ENCODE measurements around the gene TOX4. TPM values are rescaled to one million over a fixed set of nuclear protein-coding genes. Genes with fewer than 3 reads are reported as not detected.
"Not testable (repeated sequence)": the region's sequence is repeated elsewhere in the genome, so short reads cannot be mapped to it uniquely, and the experiment has no call there.

The TOX4 gene
- total RNA-seq, 1 donor from 2014 or later: 67.4 TPM

DNA sequence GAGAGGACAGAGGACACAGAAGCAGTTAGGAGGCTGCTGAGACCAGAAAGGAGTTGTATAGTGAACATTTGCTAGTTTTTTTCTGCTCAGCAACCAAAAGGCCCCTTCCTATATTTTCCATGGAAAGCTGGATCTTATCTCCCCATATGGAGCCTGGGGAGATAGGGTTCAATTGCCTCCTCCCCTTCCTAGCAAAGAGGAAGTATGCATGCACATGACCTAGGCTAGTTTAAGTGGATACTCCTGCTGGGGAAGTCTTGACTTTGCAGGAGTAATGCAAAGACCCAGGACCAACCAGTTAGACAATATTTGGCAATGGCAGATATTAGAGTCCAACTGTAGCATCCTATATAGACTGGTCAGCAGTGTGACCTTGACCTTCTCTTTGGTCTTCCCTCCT lies 36.1 kb upstream of the TOX4 start:
- H3K27me3 ChIP-seq (ENCODE audit: control insufficient read depth, insufficient read depth, low read length): no peaks in the 10 kb centered on the region
- no peak for DNase-seq (ENCODE audit: low read depth)
- H3K4me3 ChIP-seq (ENCODE audit: low read depth, low read length): no peak overlapping the region
- TF ChIP-seq CTCF (IDR thresholded peaks at IDR 0.05; ENCODE audit: insufficient read depth, low read length, poor library complexity, severe bottlenecking): no peak
- no peaks in the 10 kb centered on the region for H3K36me3 ChIP-seq (ENCODE audit: control insufficient read depth, insufficient read depth, low read length)

DNA sequence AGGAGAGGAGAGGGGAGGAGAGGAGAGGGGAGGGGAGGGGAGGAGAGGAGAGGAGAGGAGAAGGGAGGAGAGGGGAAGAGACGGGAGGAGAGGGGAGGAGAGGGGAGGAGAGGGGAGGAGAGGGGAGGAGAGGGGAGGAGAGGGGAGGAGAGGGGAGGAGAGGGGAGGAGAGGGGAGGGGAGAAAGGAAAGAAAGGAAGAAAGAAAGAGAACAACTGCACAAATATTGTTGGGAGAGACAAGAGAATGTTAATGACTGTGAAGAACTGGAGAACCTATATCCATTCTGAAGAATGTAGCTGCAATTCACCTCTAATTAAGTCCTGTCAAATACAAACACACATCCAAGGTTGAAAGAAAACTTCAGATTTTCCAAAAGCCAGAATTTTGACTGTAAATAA lies 34.3 kb upstream of the TOX4 start:
- not testable (repeated sequence) for DNase-seq (ENCODE audit: low read depth); H3K36me3 ChIP-seq (ENCODE audit: control insufficient read depth, insufficient read depth, low read length); H3K4me3 ChIP-seq (ENCODE audit: low read depth, low read length); H3K27me3 ChIP-seq (ENCODE audit: control insufficient read depth, insufficient read depth, low read length)

DNA sequence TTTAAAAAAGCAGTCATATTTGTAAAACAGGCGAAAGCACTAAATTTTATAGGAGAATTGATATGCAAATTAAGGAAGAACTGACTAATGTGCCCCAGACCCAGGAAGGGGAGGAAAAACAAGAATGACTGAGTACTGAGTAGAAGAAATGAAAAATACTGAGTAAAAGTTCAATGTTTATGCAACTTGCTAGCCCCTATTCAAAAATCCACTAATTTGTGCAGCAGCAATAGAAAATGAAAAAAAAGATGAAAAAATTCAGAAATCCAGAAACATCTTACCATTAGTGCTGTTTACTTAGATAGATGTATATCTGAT lies 27.1 kb upstream of the TOX4 start:
- Histone ChIP-seq H3K36me3 (ENCODE audit: control insufficient read depth, insufficient read depth, low read length) (no peaks in the 10 kb centered on the region), H3K4me3 (ENCODE audit: low read depth, low read length) (no peak overlapping the region), H3K27me3 (ENCODE audit: control insufficient read depth, insufficient read depth, low read length) (no peaks in the 10 kb centered on the region)
- no peak for TF ChIP-seq CTCF (IDR thresholded peaks at IDR 0.05; ENCODE audit: insufficient read depth, low read length, poor library complexity, severe bottlenecking)
- no peak for DNase-seq (ENCODE audit: low read depth)

GRCh38 chr14:21454843-21455544 lies 22.0 kb upstream of the TOX4 start:
- H3K4me3 ChIP-seq (ENCODE audit: low read depth, low read length): peak overlapping the region; percentile 80
- no peak for DNase-seq (ENCODE audit: low read depth)
- no peaks in the 10 kb centered on the region for H3K27me3 ChIP-seq (ENCODE audit: control insufficient read depth, insufficient read depth, low read length)
- H3K36me3 ChIP-seq (ENCODE audit: control insufficient read depth, insufficient read depth, low read length): no peaks in the 10 kb centered on the region
- TF ChIP-seq CTCF (IDR thresholded peaks at IDR 0.05; ENCODE audit: insufficient read depth, low read length, poor library complexity, severe bottlenecking): no peak

DNA sequence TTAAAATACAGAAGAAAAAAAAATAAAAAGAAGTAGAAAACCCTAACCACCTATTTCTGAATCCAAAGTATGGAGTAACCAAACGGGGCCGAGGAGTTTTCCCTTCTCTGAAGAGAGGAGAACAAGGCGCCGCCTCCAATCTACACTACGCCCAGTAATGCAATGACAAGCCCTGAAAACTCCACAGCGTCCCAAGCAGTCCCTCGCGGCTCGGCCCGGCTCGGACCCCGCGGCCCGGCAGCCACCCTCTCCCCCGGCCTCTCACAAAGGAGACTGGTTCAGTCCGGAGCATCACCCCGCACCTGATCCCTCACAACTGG lies 21.4 kb upstream of the TOX4 start:
- no peak for TF ChIP-seq CTCF (IDR thresholded peaks at IDR 0.05; ENCODE audit: insufficient read depth, low read length, poor library complexity, severe bottlenecking)
- DNase-seq (ENCODE audit: low read depth): no peak
- H3K4me3 ChIP-seq (ENCODE audit: low read depth, low read length): peak overlapping the region; percentile 80

DNA sequence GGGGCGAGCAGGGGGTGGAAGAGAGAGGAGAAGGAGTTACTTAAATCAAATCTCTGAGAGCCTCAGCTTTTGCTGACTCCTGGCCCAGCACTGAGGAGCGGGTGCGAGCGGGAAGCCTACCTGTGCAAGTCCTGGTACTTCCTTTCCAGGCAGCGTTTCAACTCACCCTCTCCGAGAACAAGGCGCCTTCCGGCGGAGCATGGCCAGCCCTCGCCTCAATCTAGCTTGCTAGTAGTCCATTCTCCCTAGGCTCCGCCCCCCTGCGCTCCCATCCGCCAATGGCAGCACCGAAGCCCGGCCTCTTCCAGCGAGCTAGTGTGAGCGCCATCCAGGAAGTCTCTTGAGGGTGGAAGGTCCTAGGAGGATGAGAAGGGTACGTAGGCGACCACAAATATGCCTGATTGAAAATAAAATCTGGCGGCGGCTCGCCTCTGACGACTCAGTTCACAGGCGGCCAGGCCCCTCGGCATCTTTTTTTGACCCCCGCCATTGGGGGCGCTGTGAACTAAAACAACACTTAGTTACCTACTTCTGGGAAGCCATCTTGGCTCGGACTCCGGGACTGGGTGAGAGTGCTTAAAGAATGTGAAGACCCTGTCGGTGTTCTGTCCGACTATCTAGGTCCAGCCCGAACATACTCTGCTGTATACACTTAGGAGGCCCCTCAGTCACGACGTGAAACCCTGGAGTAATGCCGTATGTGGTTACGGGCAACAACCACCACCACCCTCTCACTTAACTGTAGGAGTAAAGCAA lies 20.9 kb upstream of the TOX4 start, which contains the start of gene CHD8:
Gene CHD8 (minus strand): TSS at position 212 of the 756 bp plus-strand sequence. CDS start 24,480 bp downstream, outside the sequence.
- Histone ChIP-seq H3K36me3 (ENCODE audit: control insufficient read depth, insufficient read depth, low read length) (no peaks in the 10 kb centered on the region), H3K27me3 (ENCODE audit: control insufficient read depth, insufficient read depth, low read length) (no peaks in the 10 kb centered on the region), H3K4me3 (ENCODE audit: low read depth, low read length) (peak within 1 kb of the TSS; percentile 84)
- peak; percentile 98 for DNase-seq (ENCODE audit: low read depth)
- TF ChIP-seq CTCF (IDR thresholded peaks at IDR 0.05; ENCODE audit: insufficient read depth, low read length, poor library complexity, severe bottlenecking): peak; percentile 66

More for the DNA sequence above, 21.4 kb upstream of the TOX4 start:
- Histone ChIP-seq H3K36me3 (ENCODE audit: control insufficient read depth, insufficient read depth, low read length) (no peaks in the 10 kb centered on the region), H3K27me3 (ENCODE audit: control insufficient read depth, insufficient read depth, low read length) (no peaks in the 10 kb centered on the region)
